ENCODE results near the gene ZIC4. TPM values are rescaled to one million over a fixed set of nuclear protein-coding genes. Genes with fewer than 3 reads are reported as not detected.

ZIC4 gene
- total and polyA plus RNA-seq, 11 donors: not detected

- DNase-seq (no peak), ATAC-seq (no peak)
- Histone ChIP-seq H3K4me3 (no peak overlapping the region), H3K9me3 (no peaks in the 10 kb centered on the region), H3K27ac (no peak overlapping the region), H3K4me1 (peaks cover 0 to 34% (median 13%) of the 10 kb centered on the region in 12 donors), H3K27me3 (peaks cover 75 to 100% (median 100%) of the 10 kb centered on the region in 9 donors), H3K36me3 (no peaks in the 10 kb centered on the region)
- TF ChIP-seq CTCF (IDR thresholded peaks at IDR 0.05): no peak
- no peak for TF ChIP-seq POLR2A (IDR thresholded peaks at IDR 0.05)
- intact Hi-C loops (cut with DNase I): no loop called here
- WGBS, 4 donors: 6 to 7% (median 6%) methylated on average over 25 of the region's 25 CpGs
Measured at GRCh38 chr3:147388700-147389580, 17.4 kb downstream of the ZIC4 start.

- no peak for TF ChIP-seq POLR2A (IDR thresholded peaks at IDR 0.05)
- no peak for TF ChIP-seq CTCF (IDR thresholded peaks at IDR 0.05)
- intact Hi-C loops (cut with DNase I): no loop called here
Measured at GRCh38 chr3:147387885-147388699, 18.3 kb downstream of the ZIC4 start.

GRCh38 chr3:147387291-147387884, 19.0 kb downstream of the ZIC4 start:
- ATAC-seq (no peak), DNase-seq (no peak)
- Histone ChIP-seq H3K4me3 (no peak overlapping the region), H3K36me3 (no peaks in the 10 kb centered on the region), H3K27me3 (peaks cover 69 to 100% (median 100%) of the 10 kb centered on the region in 9 donors), H3K9me3 (no peaks in the 10 kb centered on the region), H3K27ac (no peak overlapping the region), H3K4me1 (peaks cover 0 to 18% (median 4%) of the 10 kb centered on the region in 12 donors)
- intact Hi-C loops (cut with DNase I): no loop called here
- no peak for TF ChIP-seq CTCF (IDR thresholded peaks at IDR 0.05)
- no peak for TF ChIP-seq POLR2A (IDR thresholded peaks at IDR 0.05)
- 4 to 9% (median 7%) methylated on average over 10 of the region's 10 CpGs for WGBS, 4 donors

More at GRCh38 chr3:147387885-147388699, 18.3 kb downstream of the ZIC4 start:
- WGBS, 4 donors: 3 to 7% (median 5%) methylated on average over 36 of the region's 36 CpGs
- no peak overlapping the region for H3K27ac ChIP-seq
- no peak for ATAC-seq
- no peaks in the 10 kb centered on the region for H3K9me3 ChIP-seq
- no peaks in the 10 kb centered on the region for H3K36me3 ChIP-seq
- no peak overlapping the region for H3K4me3 ChIP-seq
- no peak for DNase-seq
- peaks cover 0 to 25% (median 7%) of the 10 kb centered on the region in 12 donors for H3K4me1 ChIP-seq
- peaks cover 68 to 100% (median 100%) of the 10 kb centered on the region in 9 donors for H3K27me3 ChIP-seq

Data from heart left ventricle (tissue), 16 donors.